ENCODE results near the gene OR1A1.

The OR1A1 gene

DNA sequence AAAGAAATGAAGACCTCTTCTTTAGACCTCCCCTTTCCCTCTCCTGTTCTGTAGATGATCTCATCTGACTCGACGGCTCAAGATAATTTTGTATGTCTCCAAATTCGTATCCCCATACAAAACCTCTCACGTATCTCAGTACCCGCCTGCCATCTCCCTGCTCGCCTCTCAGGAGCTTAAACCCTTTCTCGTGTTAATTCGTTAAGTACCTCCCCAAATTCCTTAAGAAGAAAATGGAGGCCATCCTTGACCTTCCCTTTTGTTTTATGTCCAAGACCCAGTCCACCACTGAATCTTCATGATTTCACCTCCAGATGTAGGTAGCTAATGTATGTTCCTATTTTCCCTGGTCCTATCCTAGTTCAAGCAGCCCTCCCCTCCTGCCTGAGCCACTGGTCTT is 49.1 kb downstream of the OR1A1 start:
- Mint-ChIP-seq H3K4me3 (no peak overlapping the region), H3K9me3 (peaks cover 6% of the 10 kb centered on the region), H3K4me1 (no peaks in the 10 kb centered on the region), H3K27me3 (peaks cover 14% of the 10 kb centered on the region), H3K27ac (no peak overlapping the region), H3K36me3 (ENCODE audit: low read depth) (no peaks in the 10 kb centered on the region)
- ATAC-seq (no peak), DNase-seq (no peak)

GRCh38 chr17:3260163-3260562 is 52.7 kb downstream of the OR1A1 start:
- H3K4me3 Mint-ChIP-seq = no peak overlapping the region
- no peaks in the 10 kb centered on the region for H3K36me3 Mint-ChIP-seq (ENCODE audit: low read depth)
- peaks cover 18% of the 10 kb centered on the region for H3K27me3 Mint-ChIP-seq
- ATAC-seq = no peak
- no peak for DNase-seq
- no peak overlapping the region for H3K27ac Mint-ChIP-seq
- no peaks in the 10 kb centered on the region for H3K9me3 Mint-ChIP-seq
- H3K4me1 Mint-ChIP-seq = no peaks in the 10 kb centered on the region

DNA sequence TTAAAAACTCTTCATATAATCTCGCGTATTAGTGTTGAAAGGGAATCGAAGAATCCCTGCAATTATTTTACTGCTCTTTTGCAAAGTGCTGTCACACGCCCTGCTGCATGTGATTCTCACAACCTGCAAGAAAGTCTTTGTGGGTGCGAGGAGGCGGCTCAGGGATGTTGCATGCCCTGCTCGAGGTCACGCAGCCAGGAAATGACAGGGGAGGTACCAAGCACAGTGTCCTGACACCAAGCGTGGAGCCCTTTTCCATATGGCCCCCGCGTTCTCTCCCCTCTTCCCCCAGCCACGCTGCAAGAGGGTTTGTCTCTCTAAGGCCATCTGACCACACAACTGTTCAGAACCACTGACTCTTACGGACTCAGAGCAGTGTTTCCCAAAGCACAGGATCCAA is 53.1 kb downstream of the OR1A1 start:
- Mint-ChIP-seq H3K4me1 (no peaks in the 10 kb centered on the region), H3K4me3 (no peak overlapping the region), H3K36me3 (ENCODE audit: low read depth) (no peaks in the 10 kb centered on the region), H3K27ac (no peak overlapping the region), H3K9me3 (no peaks in the 10 kb centered on the region), H3K27me3 (peaks cover 18% of the 10 kb centered on the region)
- no peak for ATAC-seq
- DNase-seq = no peak
